HG02840 (cell line): ENCODE data around the gene IER2.
"Not testable (repeated sequence)": the region's sequence is repeated elsewhere in the genome, so short reads cannot be mapped to it uniquely, and the experiment has no call there.

ENCODE experiments used
- ATAC-seq: cut with Tn5 transposase; IDR thresholded peaks from one replicate; pipeline ENCODE4 v1.9.1; 2021; ENCODE audit warnings: mild to moderate bottlenecking, moderate library complexity, moderate number of reproducible peaks; ENCODE audit not compliant: unreplicated experiment, low FRiP score

The IER2 gene

GRCh38 chr19:13162724-13163608 lies 12.8 kb downstream of the IER2 start:
- ATAC-seq, result no peak

- no peak for ATAC-seq
These were observed 13.6 kb downstream of the IER2 start for GRCh38 chr19:13163609-13164342.

- ATAC-seq, result no peak
These were observed 14.3 kb downstream of the IER2 start for GRCh38 chr19:13164343-13165161.

- ATAC-seq, result no peak
These were observed 15.2 kb downstream of the IER2 start for GRCh38 chr19:13165162-13165997.

- ATAC-seq, result not testable (repeated sequence)
These were observed 15.9 kb downstream of the IER2 start for GRCh38 chr19:13166151-13166550.

GRCh38 chr19:13169769-13170168 lies 19.6 kb downstream of the IER2 start:
- no peak for ATAC-seq

- ATAC-seq, result no peak
These were observed 20.9 kb downstream of the IER2 start for GRCh38 chr19:13171146-13171545.

- ATAC-seq, result no peak
These were observed 22.3 kb downstream of the IER2 start for GRCh38 chr19:13172346-13173138.

- no peak for ATAC-seq
These were observed 23.0 kb downstream of the IER2 start for GRCh38 chr19:13173139-13173737.

GRCh38 chr19:13176345-13176744 lies 26.1 kb downstream of the IER2 start:
- no peak for ATAC-seq

GRCh38 chr19:13177584-13177983 lies 27.4 kb downstream of the IER2 start:
- not testable (repeated sequence) for ATAC-seq

- not testable (repeated sequence) for ATAC-seq
These were observed 28.1 kb downstream of the IER2 start for GRCh38 chr19:13178291-13178690.

GRCh38 chr19:13181747-13182388 lies 31.7 kb downstream of the IER2 start:
- ATAC-seq, result no peak

GRCh38 chr19:13184926-13185325 lies 34.7 kb downstream of the IER2 start:
- not testable (repeated sequence) for ATAC-seq

GRCh38 chr19:13185763-13186657 lies 35.8 kb downstream of the IER2 start:
- ATAC-seq, result not testable (repeated sequence)

GRCh38 chr19:13186688-13187087 lies 36.5 kb downstream of the IER2 start:
- ATAC-seq, result not testable (repeated sequence)

- ATAC-seq, result no peak
These were observed 37.2 kb downstream of the IER2 start for GRCh38 chr19:13187419-13187818.
